Neural crest cell (in vitro differentiated cells): ENCODE results near the gene EPHA5. TPM values are rescaled to one million over a fixed set of nuclear protein-coding genes. Genes with fewer than 3 reads are reported as not detected.

Experiments used
- DNase-seq: peaks from one replicate; pipeline ENCODE4 v3.0.0; 2021; ENCODE audit warnings: low read depth, mixed read lengths, low spot score
- H3K27ac Mint-ChIP-seq: one replicate; pipeline ENCODE4 v1.8.0; 2021; ENCODE audit warnings: mild to moderate bottlenecking, mixed read lengths; ENCODE audit not compliant: unreplicated experiment
- H3K27me3 Mint-ChIP-seq: 2 replicates; pipeline ENCODE4 v1.8.0; 2021; ENCODE audit warnings: low read depth, mild to moderate bottlenecking, mixed read lengths
- H3K36me3 Mint-ChIP-seq: 2 replicates; pipeline ENCODE4 v1.8.0; 2021; ENCODE audit warnings: low read depth, mild to moderate bottlenecking, mixed read lengths
- H3K4me1 Mint-ChIP-seq: 2 replicates; pipeline ENCODE4 v1.8.0; 2021; ENCODE audit warnings: mixed read lengths
- H3K4me3 Mint-ChIP-seq: one replicate; pipeline ENCODE4 v1.8.0; 2021; ENCODE audit warnings: mild to moderate bottlenecking, mixed read lengths
- H3K9me3 Mint-ChIP-seq: 2 replicates; pipeline ENCODE4 v1.8.0; 2021; ENCODE audit warnings: mixed read lengths
- total RNA-seq: library from RNA; stranded (reverse); gene quantifications from 2 replicates; pipeline ENCODE4 v1.2.1, GENCODE V29; 2021
- TF ChIP-seq, protein P1 (sequence below): fragments of 200-600 bp; sonication (generic); conservative IDR thresholded peaks from 2 replicates; pipeline ENCODE4 v1.5.0; 2021; ENCODE audit warnings: antibody characterized with exemption, mild to moderate bottlenecking

Gene EPHA5
- total RNA-seq, 1 donor from 2014 or later: 0.07 TPM

DNA sequence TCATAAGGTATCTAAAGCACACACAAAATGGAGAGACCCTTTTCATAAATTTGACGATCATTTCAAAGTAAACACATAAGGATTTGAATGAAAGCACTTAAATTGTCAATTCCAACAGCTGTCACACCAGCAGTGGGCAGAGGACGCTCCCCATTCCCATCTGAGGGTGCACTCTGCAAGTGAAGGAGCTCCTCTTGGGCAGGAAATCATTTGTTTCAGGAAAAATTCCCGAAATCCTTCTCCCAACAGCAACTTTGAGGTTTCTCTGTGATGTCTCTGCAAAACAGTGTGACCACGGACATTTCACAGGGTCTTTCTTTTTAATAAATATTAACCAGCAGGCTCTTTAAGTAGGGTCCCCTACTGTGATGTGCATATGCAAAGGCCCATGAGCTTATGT is 111.0 kb downstream of the EPHA5 start:
- TF ChIP-seq, protein P1, sequence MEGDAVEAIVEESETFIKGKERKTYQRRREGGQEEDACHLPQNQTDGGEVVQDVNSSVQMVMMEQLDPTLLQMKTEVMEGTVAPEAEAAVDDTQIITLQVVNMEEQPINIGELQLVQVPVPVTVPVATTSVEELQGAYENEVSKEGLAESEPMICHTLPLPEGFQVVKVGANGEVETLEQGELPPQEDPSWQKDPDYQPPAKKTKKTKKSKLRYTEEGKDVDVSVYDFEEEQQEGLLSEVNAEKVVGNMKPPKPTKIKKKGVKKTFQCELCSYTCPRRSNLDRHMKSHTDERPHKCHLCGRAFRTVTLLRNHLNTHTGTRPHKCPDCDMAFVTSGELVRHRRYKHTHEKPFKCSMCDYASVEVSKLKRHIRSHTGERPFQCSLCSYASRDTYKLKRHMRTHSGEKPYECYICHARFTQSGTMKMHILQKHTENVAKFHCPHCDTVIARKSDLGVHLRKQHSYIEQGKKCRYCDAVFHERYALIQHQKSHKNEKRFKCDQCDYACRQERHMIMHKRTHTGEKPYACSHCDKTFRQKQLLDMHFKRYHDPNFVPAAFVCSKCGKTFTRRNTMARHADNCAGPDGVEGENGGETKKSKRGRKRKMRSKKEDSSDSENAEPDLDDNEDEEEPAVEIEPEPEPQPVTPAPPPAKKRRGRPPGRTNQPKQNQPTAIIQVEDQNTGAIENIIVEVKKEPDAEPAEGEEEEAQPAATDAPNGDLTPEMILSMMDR: no peak
- Mint-ChIP-seq H3K4me3 (no peak overlapping the region), H3K4me1 (no peaks in the 10 kb centered on the region), H3K27ac (no peak overlapping the region), H3K27me3 (no peaks in the 10 kb centered on the region), H3K9me3 (no peaks in the 10 kb centered on the region), H3K36me3 (no peaks in the 10 kb centered on the region)
- DNase-seq: no peak

DNA sequence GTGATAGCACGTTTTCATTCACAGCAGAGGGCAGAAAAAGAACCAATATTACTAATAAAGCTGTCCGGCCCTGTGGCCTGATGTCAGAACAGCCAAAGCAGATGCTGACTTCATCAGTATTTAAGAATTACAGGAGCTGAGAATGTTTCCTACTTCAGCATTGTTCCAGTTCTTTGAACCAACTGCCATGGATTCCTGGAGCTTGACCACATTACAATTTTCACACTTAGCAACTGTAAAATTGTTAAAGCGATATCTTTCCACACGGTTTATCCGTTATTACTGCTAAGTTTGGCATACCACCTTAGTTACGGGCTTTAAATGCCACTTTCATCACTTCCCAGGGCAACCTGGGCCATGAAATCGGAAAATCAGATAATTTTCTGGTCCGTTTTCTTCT is 118.2 kb downstream of the EPHA5 start:
- DNase-seq: no peak
- Mint-ChIP-seq H3K4me1 (peaks cover 8% of the 10 kb centered on the region), H3K9me3 (no peaks in the 10 kb centered on the region), H3K36me3 (no peaks in the 10 kb centered on the region), H3K4me3 (no peak overlapping the region), H3K27me3 (no peaks in the 10 kb centered on the region), H3K27ac (no peak overlapping the region)
- TF ChIP-seq, protein P1: no peak

DNA sequence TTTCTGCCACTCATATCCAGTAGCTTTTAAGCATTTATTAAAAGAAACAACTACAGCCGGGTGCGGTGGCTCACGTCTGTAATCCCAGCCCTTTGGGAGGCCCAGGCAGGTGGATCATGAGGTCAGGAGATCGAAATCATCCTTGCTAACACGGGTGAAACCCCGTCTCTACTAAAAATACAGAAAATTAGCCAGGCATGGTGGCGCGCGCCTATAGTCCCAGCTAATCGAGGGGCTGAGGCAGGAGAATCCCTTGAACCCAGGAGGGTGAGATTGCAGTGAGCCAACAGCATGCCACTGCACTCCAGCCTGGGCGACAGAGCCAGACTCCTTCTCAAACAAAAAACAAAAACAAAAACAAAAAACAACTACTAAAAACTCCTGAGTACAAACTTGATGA is 119.8 kb downstream of the EPHA5 start:
- no peaks in the 10 kb centered on the region for H3K9me3 Mint-ChIP-seq
- no peak for DNase-seq
- H3K27ac Mint-ChIP-seq: no peak overlapping the region
- H3K27me3 Mint-ChIP-seq: no peaks in the 10 kb centered on the region
- H3K36me3 Mint-ChIP-seq: no peaks in the 10 kb centered on the region
- no peak overlapping the region for H3K4me3 Mint-ChIP-seq
- peaks cover 8% of the 10 kb centered on the region for H3K4me1 Mint-ChIP-seq
- TF ChIP-seq, protein P1: no peak

DNA sequence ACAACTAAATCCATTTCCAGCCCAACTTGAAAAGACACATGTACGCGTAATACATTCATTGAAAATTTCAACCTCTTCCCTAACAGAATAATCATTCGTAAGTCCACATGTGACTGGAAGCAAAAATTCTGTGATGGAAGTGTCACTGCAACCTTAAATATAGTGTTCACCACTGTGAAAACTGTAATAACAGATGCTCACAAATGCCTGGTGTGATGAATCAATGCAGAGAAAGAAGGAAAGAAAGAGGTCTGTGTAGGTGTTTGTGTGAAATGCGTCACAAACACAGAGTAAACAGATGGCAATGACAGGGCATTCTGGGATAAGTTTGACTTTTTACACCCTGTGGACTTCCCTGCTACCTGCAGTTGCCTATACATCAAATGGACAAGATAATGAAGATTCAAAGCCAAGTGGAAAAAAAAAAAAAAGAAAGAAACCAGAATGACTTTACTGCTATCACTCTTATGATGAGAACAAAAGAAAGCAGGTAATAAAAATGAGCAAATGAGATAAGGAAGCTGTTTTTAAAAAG is 123.3 kb downstream of the EPHA5 start:
- no peak for DNase-seq
- Mint-ChIP-seq H3K4me1 (peaks cover 2% of the 10 kb centered on the region), H3K27ac (no peak overlapping the region), H3K36me3 (no peaks in the 10 kb centered on the region), H3K27me3 (no peaks in the 10 kb centered on the region), H3K9me3 (no peaks in the 10 kb centered on the region), H3K4me3 (no peak overlapping the region)
- TF ChIP-seq, protein P1: no peak

DNA sequence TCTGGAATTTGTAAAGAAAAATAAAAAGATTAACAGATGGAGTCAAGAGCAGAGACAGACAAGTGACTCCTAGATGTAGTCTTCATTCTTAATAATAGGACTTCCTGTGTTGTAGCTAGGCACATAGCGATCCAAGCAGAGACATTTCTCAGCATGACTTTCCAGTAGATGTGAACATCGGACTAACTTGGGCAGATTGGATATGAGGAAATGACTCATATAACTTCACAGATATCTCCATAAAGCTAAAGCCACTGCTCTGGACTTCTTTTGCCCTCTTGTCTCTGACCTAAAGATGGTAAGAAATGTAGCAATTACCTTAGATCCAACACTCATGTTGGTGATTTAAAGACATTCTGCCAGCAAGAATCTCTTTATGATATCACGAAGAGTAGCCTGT is 131.7 kb downstream of the EPHA5 start:
- Mint-ChIP-seq H3K27me3 (no peaks in the 10 kb centered on the region), H3K27ac (no peak overlapping the region), H3K36me3 (no peaks in the 10 kb centered on the region), H3K9me3 (no peaks in the 10 kb centered on the region), H3K4me1 (peaks cover 5% of the 10 kb centered on the region), H3K4me3 (no peak overlapping the region)
- TF ChIP-seq, protein P1: no peak
- no peak for DNase-seq

DNA sequence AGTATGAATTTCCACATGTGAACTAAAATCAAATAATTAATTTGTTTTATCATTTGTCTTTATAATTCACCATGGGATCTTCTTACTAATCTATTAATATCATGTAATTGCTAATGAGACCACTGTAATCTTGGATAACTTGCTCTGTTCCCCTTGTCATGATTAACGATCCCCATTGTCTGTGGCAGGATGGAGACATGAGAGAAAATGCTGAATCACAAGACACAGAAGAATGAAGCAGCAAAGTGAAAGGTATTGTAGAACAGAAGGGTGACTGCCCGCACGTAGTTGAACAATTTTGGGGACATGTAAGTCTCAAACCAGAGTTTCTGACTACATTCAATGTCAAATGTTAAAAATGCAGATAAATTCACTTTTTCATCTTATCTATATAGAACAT is 135.2 kb downstream of the EPHA5 start:
- H3K27me3 Mint-ChIP-seq: no peaks in the 10 kb centered on the region
- no peak overlapping the region for H3K27ac Mint-ChIP-seq
- H3K4me3 Mint-ChIP-seq: no peak overlapping the region
- no peaks in the 10 kb centered on the region for H3K4me1 Mint-ChIP-seq
- no peak for DNase-seq
- H3K9me3 Mint-ChIP-seq: no peaks in the 10 kb centered on the region
- TF ChIP-seq, protein P1: no peak
- H3K36me3 Mint-ChIP-seq: no peaks in the 10 kb centered on the region
